ENCODE results near the gene MICAL3.

- TF ChIP-seq REST (IDR thresholded peaks at IDR 0.05; ENCODE audit: insufficient read depth in 1 of 2, low read depth in 2 of 2, low read length in 2 of 2) (no peak), SIN3A (IDR thresholded peaks at IDR 0.05; ENCODE audit: borderline replicate concordance, insufficient read depth, low read length) (no peak)
These were observed 84.8 kb downstream of the MICAL3 start for GRCh38 chr22:17939579-17939978.

All from PFSK-1 (cell line).